A673 (cell line): ENCODE measurements around the gene WDR72.

Source experiments
- EZH2 ChIP-seq: fragments of 200-600 bp; sonication (generic); IDR thresholded peaks from 2 replicates; pipeline ENCODE4 v1.6.1; 2017; ENCODE audit warnings: borderline replicate concordance, low read depth, mild to moderate bottlenecking, mixed read lengths, antibody characterized with exemption, low read length; ENCODE audit not compliant: poor library complexity, severe bottlenecking
- TF ChIP-seq, protein P1 (sequence below): fragments of 300-800, 200-600 bp; sonication (generic); conservative IDR thresholded peaks from 2 replicates; pipeline ENCODE4 v1.5.1; 2017; ENCODE audit warnings: low read depth, mild to moderate bottlenecking, antibody characterized with exemption, low read length, moderate library complexity, mixed read lengths

DNA sequence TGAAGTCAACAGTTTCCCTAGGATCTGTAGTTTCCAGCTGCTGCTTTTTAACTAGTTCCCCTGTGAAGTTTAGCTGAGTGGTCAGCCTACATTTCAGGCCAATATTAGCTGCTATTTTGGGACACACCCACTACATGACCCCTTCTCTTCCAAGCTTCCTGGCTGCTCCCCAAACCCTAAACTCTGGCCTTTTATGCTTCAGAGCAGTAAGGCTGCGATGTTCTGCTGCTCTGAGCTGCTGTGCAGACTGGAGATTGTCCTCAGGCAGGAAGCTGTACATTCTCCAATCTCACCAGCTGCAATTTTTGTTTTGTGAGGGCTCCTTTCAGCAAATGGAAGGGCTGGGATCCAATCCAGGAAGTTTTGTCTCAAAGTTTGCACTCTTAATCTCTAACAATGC lies 48.0 kb upstream of the WDR72 start:
- TF ChIP-seq, protein P1, sequence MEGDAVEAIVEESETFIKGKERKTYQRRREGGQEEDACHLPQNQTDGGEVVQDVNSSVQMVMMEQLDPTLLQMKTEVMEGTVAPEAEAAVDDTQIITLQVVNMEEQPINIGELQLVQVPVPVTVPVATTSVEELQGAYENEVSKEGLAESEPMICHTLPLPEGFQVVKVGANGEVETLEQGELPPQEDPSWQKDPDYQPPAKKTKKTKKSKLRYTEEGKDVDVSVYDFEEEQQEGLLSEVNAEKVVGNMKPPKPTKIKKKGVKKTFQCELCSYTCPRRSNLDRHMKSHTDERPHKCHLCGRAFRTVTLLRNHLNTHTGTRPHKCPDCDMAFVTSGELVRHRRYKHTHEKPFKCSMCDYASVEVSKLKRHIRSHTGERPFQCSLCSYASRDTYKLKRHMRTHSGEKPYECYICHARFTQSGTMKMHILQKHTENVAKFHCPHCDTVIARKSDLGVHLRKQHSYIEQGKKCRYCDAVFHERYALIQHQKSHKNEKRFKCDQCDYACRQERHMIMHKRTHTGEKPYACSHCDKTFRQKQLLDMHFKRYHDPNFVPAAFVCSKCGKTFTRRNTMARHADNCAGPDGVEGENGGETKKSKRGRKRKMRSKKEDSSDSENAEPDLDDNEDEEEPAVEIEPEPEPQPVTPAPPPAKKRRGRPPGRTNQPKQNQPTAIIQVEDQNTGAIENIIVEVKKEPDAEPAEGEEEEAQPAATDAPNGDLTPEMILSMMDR = no peak
- TF ChIP-seq EZH2 = no peak
